HFF-Myc (cell line): ENCODE results near the gene RABGAP1.

Experiments
- DNase-seq: peaks from one replicate; pipeline ENCODE4 v3.0.0-alpha.2; 2011; ENCODE audit warnings: low read depth; ENCODE audit errors: extremely low read depth
- H3K4me3 ChIP-seq: replicated peaks from 2 replicates; pipeline ENCODE4 v1.5.1; 2011; ENCODE audit warnings: low read depth, mild to moderate bottlenecking, control low read depth, low read length
- CTCF ChIP-seq: IDR thresholded peaks from 2 replicates; pipeline ENCODE4 v1.5.1; 2012; ENCODE audit warnings: mild to moderate bottlenecking, low read depth, low read length, control low read depth; ENCODE audit errors: missing control alignments

Gene RABGAP1

DNA sequence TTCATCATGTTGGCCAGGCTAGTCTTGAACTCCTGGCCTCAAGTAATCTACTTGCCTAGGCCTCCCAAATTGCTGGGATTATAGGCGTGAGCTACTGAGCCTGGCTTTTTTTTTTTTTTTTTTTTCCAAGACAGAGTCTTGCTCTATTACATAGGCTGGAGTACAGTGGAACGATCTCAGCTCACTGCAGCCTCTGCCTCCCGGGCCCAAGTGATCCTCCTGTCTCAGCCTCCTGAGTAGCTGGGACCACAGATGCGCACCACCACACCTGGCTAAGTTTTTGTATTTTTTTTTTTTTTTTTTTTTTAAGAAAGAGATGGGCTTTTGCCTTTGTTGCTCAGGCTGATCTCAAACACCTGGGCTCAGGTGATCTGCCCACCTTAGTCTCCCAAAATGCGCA, 66.4 kb downstream of the RABGAP1 start:
- no peak for DNase-seq
- TF ChIP-seq CTCF = no peak
- no peak overlapping the region for H3K4me3 ChIP-seq

- no peak for DNase-seq
- H3K4me3 ChIP-seq = no peak overlapping the region
- TF ChIP-seq CTCF = no peak
Measured at GRCh38 chr9:123008909-123009308, 68.1 kb downstream of the RABGAP1 start.

DNA sequence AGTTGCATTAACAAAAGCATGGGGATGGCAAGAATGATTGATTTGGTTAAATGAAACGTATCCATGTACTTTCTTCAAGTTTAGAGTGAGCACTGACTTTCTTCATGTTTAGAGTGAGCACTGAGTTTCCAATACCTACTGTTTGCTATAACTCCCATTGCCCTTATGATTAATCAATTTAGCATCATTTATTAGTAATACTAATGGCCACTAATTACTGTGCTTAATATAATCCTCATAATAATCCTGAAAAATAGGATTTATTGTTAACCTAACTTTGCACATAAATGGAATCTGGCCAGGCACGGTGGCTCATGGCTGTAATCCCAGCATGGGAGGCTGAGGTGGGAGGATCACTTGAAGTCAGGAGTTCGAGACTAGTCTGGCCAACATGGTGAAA, 70.6 kb downstream of the RABGAP1 start:
- DNase-seq = no peak
- H3K4me3 ChIP-seq = no peak overlapping the region
- TF ChIP-seq CTCF = no peak

- H3K4me3 ChIP-seq = no peak overlapping the region
- TF ChIP-seq CTCF = no peak
- no peak for DNase-seq
Measured at GRCh38 chr9:123011878-123012528, 71.2 kb downstream of the RABGAP1 start.

DNA sequence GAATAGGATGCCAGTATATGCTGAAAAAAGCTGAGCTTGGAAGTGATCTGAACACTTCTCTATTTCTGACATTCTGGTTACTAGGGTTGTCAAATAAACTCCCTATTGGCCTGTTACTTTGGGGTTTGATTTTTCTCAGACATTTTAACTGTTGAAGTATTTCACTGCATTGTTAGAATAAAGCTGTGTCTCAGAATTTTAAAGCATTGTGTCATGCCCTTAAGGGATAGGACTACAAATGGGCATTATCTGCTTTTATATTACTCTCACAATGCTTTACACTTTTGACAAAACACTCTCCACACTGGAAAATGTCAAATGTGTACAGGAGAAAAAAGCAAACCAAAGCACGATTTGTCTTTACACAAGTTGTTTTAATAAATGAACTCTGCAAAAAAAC, 75.8 kb downstream of the RABGAP1 start:
- no peak for DNase-seq
- no peak for TF ChIP-seq CTCF
- H3K4me3 ChIP-seq = no peak overlapping the region

- no peak overlapping the region for H3K4me3 ChIP-seq
- TF ChIP-seq CTCF = no peak
- no peak for DNase-seq
Measured at GRCh38 chr9:123020796-123021195, 80.0 kb downstream of the RABGAP1 start.

DNA sequence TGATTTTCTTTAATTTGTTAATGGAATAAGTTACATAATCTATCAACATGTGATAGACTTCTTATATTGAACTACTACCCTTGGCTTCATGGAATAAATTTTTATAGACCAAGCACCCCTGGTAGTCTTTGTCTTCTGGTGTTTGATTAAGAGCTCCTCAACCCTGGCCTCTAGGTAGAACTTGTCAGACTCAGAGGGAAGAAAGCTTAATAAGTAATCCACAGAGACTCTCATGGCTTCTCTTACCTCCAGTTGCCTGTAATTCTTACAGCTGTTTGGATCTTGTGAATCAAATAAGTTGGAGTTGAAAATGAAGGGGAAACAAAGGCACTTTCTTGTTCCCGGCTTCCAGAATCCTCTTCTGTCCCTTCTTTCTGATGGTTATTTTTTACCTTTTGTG, 85.6 kb downstream of the RABGAP1 start:
- no peak overlapping the region for H3K4me3 ChIP-seq
- DNase-seq = no peak
- no peak for TF ChIP-seq CTCF
